GM21737 (cell line): ENCODE results near the gene TRIM65.

Source experiments
- ATAC-seq: cut with Tn5 transposase; IDR thresholded peaks from one replicate; pipeline ENCODE4 v1.9.1; 2021; ENCODE audit warnings: mild to moderate bottlenecking, moderate library complexity; ENCODE audit not compliant: unreplicated experiment

Gene TRIM65

DNA sequence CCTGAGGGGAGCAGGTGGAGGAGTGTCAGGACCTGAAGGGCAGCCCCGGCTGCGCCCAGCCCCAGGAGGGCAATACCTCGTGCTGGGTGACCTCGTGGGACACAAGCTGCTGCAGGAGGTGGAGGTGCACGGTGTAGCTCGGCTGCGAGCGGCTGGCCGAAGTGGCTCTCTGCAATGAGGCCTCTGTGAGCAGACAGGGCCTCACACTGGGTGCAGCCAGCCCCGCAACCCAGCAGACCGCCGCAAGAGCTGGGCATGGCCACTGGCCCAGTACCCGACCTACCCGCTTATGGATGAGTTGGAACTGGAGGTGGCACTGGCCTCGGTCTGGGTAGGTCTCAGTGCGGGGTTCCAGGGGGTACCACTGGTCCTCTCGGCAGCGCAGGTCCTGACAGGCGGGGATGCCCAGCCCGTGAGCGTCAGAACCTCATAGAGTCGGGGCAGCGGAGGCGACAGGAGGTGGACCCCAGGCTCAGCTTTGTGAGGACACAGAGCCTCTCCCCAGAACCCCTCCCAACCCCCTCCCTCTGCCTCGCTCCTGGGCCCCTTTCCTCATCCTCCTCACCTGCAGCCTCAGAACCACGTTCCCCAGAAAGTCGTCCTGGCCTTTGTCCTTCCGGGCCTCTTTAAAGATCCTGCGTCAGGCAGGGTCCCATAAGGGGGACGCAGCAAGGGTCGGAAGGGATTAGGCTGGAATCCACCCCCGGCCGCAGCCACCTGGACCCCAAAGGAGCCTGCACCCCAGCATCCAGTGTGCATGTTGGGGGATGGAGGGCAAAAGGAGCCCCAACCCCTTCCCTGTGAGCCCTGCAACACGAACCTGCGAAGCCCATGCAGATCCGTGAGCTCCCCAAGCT, 56.6 kb downstream of the TRIM65 start:
- ATAC-seq, result no peak
